ENCODE measurements around the gene GABRR1. TPM values are rescaled to one million over a fixed set of nuclear protein-coding genes. Genes with fewer than 3 reads are reported as not detected.

GABRR1 gene
- total RNA-seq, 4 donors from 2014 or later, result 0.20 to 0.25 TPM; not detected in 2

DNA sequence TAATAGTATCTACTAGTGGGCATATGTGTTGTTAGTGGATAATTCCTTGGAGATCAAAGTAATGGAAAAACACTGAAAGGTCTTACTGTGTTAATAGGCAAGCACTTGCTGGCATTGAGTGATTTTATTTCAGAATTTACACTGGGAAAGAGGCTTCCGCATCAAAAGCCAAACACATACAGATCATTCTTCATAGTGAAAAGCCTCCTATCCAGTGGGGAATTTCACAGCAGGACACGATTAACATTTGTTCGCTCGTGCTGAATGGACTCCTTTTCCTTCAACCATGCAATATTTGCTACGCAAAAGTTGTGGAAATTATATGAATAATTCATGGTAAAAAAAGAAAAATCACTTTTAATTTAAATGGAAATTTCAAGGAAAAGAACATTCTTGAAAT is 26.4 kb downstream of the GABRR1 start:
- no peaks in the 10 kb centered on the region for H3K27me3 ChIP-seq
- no peak for TF ChIP-seq CTCF (IDR thresholded peaks at IDR 0.05 in 4 of 5, conservative IDR thresholded peaks at IDR 0.05 in 1 of 5)
- TF ChIP-seq POLR2A (IDR thresholded peaks at IDR 0.05), result no peak
- H3K4me3 ChIP-seq, result no peak overlapping the region
- in situ Hi-C loops (cut with MboI; ENCODE audit: low sequenced_read_pairs in 4 of 4), result no loop called here
- H3K9me3 ChIP-seq, result no peaks in the 10 kb centered on the region
- H3K27ac ChIP-seq, result no peak overlapping the region
- intact Hi-C loops (cut with DNase I; ENCODE audit: low total_unique reads), result no loop called here
- peaks cover 4 to 13% of the 10 kb centered on the region in 2 donors for H3K4me1 ChIP-seq
- no peak for DNase-seq
- no peaks in the 10 kb centered on the region for H3K36me3 ChIP-seq
- no peak for ATAC-seq

DNA sequence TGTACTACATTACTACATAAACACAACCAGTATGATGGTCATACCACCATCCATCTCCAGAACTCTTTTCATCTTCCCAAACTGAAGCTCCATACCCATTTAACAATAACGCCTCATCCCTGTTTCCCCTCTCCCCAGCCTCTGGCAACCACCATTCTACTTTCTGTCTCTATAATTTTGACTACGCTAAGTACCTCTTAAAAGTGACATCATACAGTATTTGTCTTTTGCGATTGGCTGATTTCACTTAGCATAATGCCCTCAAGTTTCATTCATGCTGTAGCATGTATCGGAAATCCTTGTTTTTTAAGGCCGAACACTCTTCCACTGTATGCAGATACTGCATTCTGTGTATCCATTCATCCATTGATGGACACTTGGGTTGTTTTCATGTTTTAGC is 29.7 kb downstream of the GABRR1 start:
- intact Hi-C loops (cut with DNase I; ENCODE audit: low total_unique reads) (loop anchor here (1.0 to 2.0 kb wide), 4 partner anchors 25 to 153 kb away; partner anchors contain the start of gene PNRC1), in situ Hi-C loops (cut with MboI; ENCODE audit: low sequenced_read_pairs in 4 of 4) (no loop called here)
- ATAC-seq (no peak), DNase-seq (no peak)
- H3K4me1 ChIP-seq, result peaks cover 8 to 18% of the 10 kb centered on the region in 2 donors
- H3K4me3 ChIP-seq, result no peak overlapping the region
- H3K27ac ChIP-seq, result peak overlapping the region; percentile 76 to 95 (median 84)
- TF ChIP-seq POLR2A (IDR thresholded peaks at IDR 0.05) (no peak), CTCF (IDR thresholded peaks at IDR 0.05 in 4 of 5, conservative IDR thresholded peaks at IDR 0.05 in 1 of 5) (no peak)
- no peaks in the 10 kb centered on the region for H3K27me3 ChIP-seq
- no peaks in the 10 kb centered on the region for H3K36me3 ChIP-seq
- no peaks in the 10 kb centered on the region for H3K9me3 ChIP-seq

DNA sequence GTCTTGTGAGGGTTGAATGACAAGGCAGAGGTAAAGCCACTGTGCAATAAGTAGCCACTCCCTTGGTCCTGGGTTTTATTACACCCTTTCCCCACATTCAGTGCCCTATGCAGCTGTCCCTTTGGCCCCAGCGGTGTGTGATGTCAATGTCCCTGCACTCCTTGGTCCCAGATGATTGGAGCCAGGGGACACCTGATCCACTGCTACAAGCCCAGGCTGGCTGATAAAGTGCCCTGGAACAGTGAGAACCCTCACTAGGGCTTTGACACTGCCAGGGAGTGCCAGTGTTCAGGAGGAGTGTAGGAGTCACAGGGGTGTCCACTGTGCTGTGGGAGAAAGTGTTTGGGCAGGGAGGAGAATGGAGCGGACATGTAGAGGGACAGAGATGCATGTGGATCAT is 30.4 kb downstream of the GABRR1 start:
- ATAC-seq, result peak; percentile 98
- intact Hi-C loops (cut with DNase I; ENCODE audit: low total_unique reads) (loop anchor here (1.0 to 2.0 kb wide), 4 partner anchors 24 to 152 kb away; partner anchors contain the start of gene PNRC1), in situ Hi-C loops (cut with MboI; ENCODE audit: low sequenced_read_pairs in 4 of 4) (no loop called here)
- Histone ChIP-seq H3K27ac (peak overlapping the region; percentile 76 to 95 (median 84)), H3K4me1 (peaks cover 8 to 18% of the 10 kb centered on the region in 2 donors), H3K27me3 (no peaks in the 10 kb centered on the region), H3K4me3 (no peak overlapping the region), H3K9me3 (no peaks in the 10 kb centered on the region), H3K36me3 (no peaks in the 10 kb centered on the region)
- peak; percentile 82 to 92 for TF ChIP-seq POLR2A (IDR thresholded peaks at IDR 0.05)
- no peak for TF ChIP-seq CTCF (IDR thresholded peaks at IDR 0.05 in 4 of 5, conservative IDR thresholded peaks at IDR 0.05 in 1 of 5)
- DNase-seq, result peak; percentile 84 to 98

GRCh38 chr6:89184344-89184743 is 32.8 kb downstream of the GABRR1 start:
- Histone ChIP-seq H3K4me1 (peaks cover 8 to 39% of the 10 kb centered on the region in 2 donors), H3K27ac (no peak overlapping the region), H3K36me3 (no peaks in the 10 kb centered on the region), H3K9me3 (no peaks in the 10 kb centered on the region), H3K27me3 (no peaks in the 10 kb centered on the region), H3K4me3 (no peak overlapping the region)
- DNase-seq, result no peak
- in situ Hi-C loops (cut with MboI; ENCODE audit: low sequenced_read_pairs in 4 of 4), result no loop called here
- no peak for ATAC-seq
- intact Hi-C loops (cut with DNase I; ENCODE audit: low total_unique reads), result no loop called here
- no peak for TF ChIP-seq CTCF (IDR thresholded peaks at IDR 0.05 in 4 of 5, conservative IDR thresholded peaks at IDR 0.05 in 1 of 5)
- TF ChIP-seq POLR2A (IDR thresholded peaks at IDR 0.05), result no peak

GRCh38 chr6:89183294-89183693 is 33.9 kb downstream of the GABRR1 start:
- H3K27me3 ChIP-seq, result no peaks in the 10 kb centered on the region
- H3K4me3 ChIP-seq, result no peak overlapping the region
- no peaks in the 10 kb centered on the region for H3K9me3 ChIP-seq
- no peak for DNase-seq
- H3K4me1 ChIP-seq, result peaks cover 8 to 41% of the 10 kb centered on the region in 2 donors
- intact Hi-C loops (cut with DNase I; ENCODE audit: low total_unique reads), result no loop called here
- H3K36me3 ChIP-seq, result no peaks in the 10 kb centered on the region
- in situ Hi-C loops (cut with MboI; ENCODE audit: low sequenced_read_pairs in 4 of 4), result no loop called here
- no peak for ATAC-seq
- H3K27ac ChIP-seq, result no peak overlapping the region
- TF ChIP-seq CTCF (IDR thresholded peaks at IDR 0.05 in 4 of 5, conservative IDR thresholded peaks at IDR 0.05 in 1 of 5) (no peak), POLR2A (IDR thresholded peaks at IDR 0.05) (no peak)

Measured in gastrocnemius medialis (tissue), 4 donors.